B cell (primary cell): ENCODE measurements around the gene GADD45A.

Source experiments
- EZH2 ChIP-seq: IDR thresholded peaks from 2 replicates; pipeline ENCODE4 v1.6.1; 2012; ENCODE audit warnings: borderline replicate concordance, low read depth, mild to moderate bottlenecking, moderate library complexity, low read length; ENCODE audit not compliant: insufficient read depth, poor library complexity, severe bottlenecking
- TF ChIP-seq, protein P1 (sequence below): fragments of 200-600 bp; IDR thresholded peaks from one replicate; pipeline ENCODE4 v1.8.0; 2022; ENCODE audit warnings: antibody characterized with exemption, mild to moderate bottlenecking

DNA sequence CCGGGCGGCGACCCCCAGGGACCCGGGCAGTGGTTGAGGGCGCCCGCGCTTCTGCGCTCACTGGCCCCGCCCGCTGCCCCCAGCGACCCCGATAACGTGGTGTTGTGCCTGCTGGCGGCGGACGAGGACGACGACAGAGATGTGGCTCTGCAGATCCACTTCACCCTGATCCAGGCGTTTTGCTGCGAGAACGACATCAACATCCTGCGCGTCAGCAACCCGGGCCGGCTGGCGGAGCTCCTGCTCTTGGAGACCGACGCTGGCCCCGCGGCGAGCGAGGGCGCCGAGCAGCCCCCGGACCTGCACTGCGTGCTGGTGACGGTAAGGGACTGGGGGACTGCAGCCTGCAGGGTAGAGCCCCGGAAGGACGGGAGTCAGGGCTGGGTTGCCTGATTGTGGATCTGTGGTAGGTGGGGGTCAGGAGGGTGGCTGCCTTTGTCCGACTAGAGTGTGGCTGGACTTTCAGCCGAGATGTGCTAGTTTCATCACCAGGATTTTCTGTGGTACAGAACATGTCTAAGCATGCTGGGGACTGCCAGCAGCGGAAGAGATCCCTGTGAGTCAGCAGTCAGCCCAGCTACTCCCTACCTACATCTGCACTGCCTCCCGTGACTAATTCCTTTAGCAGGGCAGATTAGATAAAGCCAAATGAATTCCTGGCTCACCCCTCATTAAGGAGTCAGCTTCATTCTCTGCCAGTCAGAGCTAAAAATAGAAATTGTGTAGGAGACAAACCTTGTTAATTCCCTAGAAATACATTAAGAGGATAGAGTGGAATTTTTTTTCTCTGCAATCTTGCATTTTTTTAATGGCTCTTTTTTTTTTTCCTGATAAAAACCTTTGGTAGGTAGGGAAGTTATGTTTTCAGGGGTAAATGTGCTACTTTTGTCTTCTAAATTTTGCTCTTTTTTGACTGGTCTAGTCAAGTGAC lies 1.5 kb downstream of the GADD45A start:
- TF ChIP-seq, protein P1, sequence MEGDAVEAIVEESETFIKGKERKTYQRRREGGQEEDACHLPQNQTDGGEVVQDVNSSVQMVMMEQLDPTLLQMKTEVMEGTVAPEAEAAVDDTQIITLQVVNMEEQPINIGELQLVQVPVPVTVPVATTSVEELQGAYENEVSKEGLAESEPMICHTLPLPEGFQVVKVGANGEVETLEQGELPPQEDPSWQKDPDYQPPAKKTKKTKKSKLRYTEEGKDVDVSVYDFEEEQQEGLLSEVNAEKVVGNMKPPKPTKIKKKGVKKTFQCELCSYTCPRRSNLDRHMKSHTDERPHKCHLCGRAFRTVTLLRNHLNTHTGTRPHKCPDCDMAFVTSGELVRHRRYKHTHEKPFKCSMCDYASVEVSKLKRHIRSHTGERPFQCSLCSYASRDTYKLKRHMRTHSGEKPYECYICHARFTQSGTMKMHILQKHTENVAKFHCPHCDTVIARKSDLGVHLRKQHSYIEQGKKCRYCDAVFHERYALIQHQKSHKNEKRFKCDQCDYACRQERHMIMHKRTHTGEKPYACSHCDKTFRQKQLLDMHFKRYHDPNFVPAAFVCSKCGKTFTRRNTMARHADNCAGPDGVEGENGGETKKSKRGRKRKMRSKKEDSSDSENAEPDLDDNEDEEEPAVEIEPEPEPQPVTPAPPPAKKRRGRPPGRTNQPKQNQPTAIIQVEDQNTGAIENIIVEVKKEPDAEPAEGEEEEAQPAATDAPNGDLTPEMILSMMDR, result no peak
- TF ChIP-seq EZH2, result no peak
